KG1 (cell line): ENCODE results near the gene VSTM5.
A peak's percentile ranks its signal among the peaks of the same experiment; 100 is the strongest.
"Not testable (repeated sequence)": the region's sequence is repeated elsewhere in the genome, so short reads cannot be mapped to it uniquely, and the experiment has no call there.

ENCODE experiments used
- DNase-seq: peaks from one replicate; lab custom pipeline; 2025; lab: John Stamatoyannopoulos, UW

Gene VSTM5

GRCh38 chr11:93796441-93797231 lies 53.8 kb downstream of the VSTM5 start:
- no peak for DNase-seq

- no peak for DNase-seq
Measured at GRCh38 chr11:93791493-93791892, 58.9 kb downstream of the VSTM5 start.

GRCh38 chr11:93784935-93785360 lies 65.5 kb downstream of the VSTM5 start:
- DNase-seq = no peak

- peak; percentile 97 for DNase-seq
Measured at GRCh38 chr11:93784145-93784934, 66.1 kb downstream of the VSTM5 start, which contains the start of gene MED17. TSS of gene MED17 (plus strand) at chr11:93784282. CDS start at chr11:93784514, 232 bp downstream.

GRCh38 chr11:93783765-93784144 lies 66.7 kb downstream of the VSTM5 start:
- no peak for DNase-seq

- DNase-seq = no peak
Measured at GRCh38 chr11:93783362-93783761, 67.1 kb downstream of the VSTM5 start.

- DNase-seq = no peak
Measured at GRCh38 chr11:93775289-93775688, 75.1 kb downstream of the VSTM5 start.

GRCh38 chr11:93774560-93774959 lies 75.9 kb downstream of the VSTM5 start:
- not testable (repeated sequence) for DNase-seq

GRCh38 chr11:93773601-93774200 lies 76.7 kb downstream of the VSTM5 start:
- DNase-seq = no peak

- DNase-seq = no peak
Measured at GRCh38 chr11:93773045-93773477, 77.4 kb downstream of the VSTM5 start.

GRCh38 chr11:93772123-93772522 lies 78.3 kb downstream of the VSTM5 start:
- no peak for DNase-seq

- no peak for DNase-seq
Measured at GRCh38 chr11:93770160-93770559, 80.3 kb downstream of the VSTM5 start.
